ENCODE data around the gene SGMS2.
A peak's percentile ranks its signal among the peaks of the same experiment; 100 is the strongest.
"Not testable (repeated sequence)": the region's sequence is repeated elsewhere in the genome, so short reads cannot be mapped to it uniquely, and the experiment has no call there.

The SGMS2 gene

DNA sequence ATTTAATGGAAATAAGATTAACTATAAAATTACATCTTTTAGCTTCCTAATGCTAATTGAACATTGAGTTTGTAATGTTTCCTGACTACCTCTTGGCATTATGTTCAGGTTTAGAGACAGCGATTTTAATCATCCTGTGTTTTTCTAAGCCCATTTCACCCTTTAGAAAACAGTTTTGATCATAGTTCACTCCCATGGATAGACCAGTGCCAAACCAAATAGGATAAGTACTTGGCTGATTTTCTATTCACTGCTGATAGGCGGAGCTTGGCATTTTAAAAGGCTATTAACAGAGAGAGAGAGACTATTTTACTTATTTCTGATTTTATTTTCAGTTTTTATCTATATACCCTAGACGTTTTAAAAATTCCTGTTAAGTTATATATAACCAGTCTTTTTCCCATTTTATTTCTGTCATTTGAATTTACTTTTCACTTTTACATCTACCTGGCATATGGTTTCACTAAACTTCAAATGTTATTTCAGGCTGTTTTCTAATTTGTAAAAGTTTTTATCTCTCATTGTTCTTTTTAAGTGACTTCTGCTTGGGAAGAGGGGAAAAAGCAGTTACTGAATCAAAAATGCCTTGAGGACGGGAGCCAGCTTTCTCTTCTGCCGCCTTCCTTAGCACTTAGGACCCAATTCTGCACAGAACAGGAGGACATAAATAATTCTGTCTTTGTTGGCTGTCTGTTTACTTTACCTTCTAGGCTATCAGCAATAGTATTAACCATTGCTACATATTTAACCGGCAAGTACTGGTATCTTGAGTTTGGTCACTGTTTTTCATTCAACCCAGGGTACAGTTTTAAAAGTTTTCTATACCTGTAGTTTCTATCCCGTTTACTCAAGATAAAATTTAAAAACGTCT lies 46.4 kb downstream of the SGMS2 start:
- DNase-seq, result no peak

- DNase-seq, result no peak
Observed at GRCh38 chr4:107874024-107874423, 49.3 kb downstream of the SGMS2 start.

DNA sequence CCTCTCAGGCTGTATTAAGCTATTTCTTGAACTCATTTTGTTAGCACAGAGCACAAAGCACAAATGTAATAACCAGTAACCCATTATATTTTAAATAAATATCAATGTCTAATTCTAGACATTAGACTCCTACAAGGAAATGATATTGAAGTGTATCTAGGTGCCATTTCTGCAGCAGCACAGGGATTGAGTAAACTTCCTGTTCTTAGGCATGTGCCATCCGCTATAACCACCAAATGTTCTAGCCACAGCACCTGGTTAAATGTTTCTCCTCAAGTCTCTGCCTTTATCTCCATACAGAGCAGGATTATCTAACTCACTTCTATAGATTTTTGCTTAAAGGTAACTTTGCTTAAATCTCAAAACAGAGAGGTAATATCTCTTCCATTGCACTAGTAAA lies 51.4 kb downstream of the SGMS2 start:
- DNase-seq, result no peak

DNA sequence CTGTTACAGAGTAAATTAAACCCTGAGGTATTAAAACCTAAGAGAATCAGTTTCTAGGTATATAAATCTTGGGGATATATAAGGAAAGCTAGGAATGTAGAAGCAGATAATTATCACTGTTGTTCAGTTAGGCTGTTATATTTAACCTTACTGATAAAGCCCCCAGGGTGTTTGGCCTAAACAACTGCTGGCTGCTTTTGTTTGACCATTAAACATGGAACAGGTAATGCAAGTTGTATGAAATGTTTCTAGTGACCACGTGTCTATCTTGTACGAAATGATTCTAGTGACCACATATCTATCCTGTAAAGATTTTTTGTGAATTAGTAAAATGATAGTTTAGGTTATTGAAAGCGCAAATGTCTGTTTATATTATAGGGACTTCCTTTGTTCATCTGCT lies 52.6 kb downstream of the SGMS2 start:
- no peak for DNase-seq

DNA sequence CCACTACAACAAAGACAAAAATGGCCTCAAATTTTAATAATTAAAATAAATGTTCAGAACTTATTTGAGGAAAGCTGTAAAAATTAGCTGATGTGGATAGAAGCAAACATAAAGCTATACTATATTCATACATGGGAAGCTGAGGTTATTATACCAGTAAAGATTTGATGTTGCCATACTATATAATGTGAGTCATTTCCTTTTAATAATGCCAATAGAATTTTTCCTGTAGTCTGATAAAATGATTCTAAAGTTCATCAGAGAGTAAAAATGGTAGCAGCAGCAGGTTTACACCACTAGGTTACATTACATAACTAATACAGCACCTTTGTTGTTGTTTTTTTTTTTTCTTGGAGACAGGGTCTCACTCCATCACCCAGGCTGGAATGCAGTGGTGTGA lies 61.1 kb downstream of the SGMS2 start:
- DNase-seq, result peak; percentile 17

DNA sequence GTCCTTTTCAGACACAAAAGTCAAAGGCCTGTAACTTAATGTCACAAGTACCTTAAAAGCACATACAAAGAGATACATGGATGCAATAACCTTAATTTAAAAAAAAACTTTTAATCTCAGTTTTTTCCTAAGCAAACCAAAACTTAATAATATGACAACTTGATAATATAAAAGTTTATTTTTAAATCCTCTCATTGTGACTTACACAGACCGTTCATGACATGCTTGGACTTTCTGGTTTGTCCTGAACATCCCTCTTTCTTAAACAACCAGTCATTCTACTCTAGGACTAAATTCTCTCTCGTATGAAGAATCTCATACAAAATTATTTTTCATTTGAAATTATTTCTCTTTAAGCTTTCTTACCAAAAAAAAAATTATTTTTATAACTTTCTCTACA lies 63.5 kb downstream of the SGMS2 start:
- DNase-seq, result peak; percentile 14

- DNase-seq, result no peak
Observed at GRCh38 chr4:107890779-107891178, 66.0 kb downstream of the SGMS2 start.

DNA sequence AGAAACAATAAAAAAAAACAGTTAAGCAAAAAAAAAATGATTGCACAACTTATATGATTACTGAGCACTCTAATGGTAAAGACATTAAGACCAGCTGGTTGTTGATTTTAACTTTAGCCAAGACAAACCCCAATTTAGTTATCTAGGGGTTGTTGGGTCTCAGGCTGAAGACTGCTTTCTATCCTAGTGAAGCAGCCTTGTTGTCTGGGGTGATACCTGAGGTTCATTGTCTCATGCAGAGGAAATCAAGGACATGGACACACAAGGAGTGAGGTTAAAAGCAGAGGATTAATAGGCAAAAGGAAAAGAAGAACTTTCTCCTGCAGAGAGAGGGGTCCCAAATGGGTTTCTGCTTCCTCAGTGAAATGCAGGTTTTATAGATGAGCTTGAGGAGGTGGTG lies 66.6 kb downstream of the SGMS2 start:
- no peak for DNase-seq

DNA sequence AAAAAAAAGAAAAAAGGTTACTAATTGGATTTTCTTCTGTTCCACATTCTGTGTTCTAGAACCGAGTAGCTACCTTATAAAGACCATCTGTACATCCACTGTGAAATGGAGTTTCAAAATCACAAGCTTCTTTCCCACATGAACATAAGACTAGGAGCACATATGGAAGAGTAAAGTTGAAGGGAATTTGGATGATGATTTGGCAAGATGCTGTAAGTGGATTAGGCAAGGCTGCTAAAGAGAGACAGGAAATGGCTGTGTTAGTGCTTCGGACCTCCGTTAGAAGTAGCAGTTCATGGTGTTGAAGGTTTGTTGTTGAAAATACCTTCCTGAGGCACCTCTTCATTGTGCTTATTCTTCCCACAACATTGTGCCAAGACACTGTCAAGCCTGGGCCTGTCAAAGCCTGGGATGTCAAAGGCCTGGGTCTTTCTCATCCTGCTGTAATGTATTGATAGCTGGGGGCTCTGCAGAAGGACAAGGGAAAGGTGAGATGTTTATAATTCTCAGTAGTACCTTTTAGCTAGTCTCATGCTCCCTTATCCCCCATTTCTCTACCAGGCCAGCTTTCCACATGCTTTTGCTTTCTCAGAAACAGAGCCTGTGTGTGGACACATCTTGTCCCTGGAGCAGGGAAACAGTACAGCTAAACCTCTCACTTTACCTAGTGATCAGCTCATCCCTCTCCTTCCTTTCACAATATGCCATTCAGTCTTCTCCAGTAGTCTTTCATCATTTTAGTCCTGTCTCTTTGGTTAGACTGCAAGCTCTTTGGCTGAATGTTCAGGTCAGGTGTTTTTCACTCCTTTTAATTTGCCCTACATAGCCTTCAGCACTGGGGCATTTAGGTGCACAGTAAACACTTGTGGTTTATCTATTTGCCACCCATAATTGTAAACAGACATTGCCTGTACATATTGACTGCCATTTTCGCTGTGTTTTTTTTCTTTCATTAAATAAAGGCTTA lies 68.7 kb downstream of the SGMS2 start:
- no peak for DNase-seq

- DNase-seq, result no peak
Observed at GRCh38 chr4:107894138-107894603, 69.4 kb downstream of the SGMS2 start.

DNA sequence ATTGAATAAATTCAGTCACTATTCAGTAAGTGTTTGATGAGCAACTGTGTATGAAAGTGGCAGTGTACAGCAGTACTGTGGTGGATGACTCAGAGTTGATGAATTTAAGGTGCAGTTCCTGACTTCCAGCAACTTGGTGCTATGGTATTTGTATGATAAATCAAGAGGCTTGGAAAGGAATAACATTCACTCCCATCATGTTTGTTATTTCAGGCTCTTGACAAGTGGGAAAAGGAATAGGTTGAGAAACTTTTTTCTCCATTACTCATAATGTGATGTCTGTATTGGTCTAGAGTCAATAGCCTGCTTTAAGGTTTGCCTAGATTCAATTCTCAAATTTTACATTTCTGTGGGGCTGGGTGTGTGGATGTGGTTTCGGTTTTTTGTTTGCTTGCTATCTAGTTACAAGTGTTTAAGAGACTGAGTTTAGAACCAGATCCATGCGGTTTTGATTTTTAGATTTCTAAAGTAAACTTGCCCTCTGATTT lies 71.5 kb downstream of the SGMS2 start:
- DNase-seq, result peak; percentile 97

DNA sequence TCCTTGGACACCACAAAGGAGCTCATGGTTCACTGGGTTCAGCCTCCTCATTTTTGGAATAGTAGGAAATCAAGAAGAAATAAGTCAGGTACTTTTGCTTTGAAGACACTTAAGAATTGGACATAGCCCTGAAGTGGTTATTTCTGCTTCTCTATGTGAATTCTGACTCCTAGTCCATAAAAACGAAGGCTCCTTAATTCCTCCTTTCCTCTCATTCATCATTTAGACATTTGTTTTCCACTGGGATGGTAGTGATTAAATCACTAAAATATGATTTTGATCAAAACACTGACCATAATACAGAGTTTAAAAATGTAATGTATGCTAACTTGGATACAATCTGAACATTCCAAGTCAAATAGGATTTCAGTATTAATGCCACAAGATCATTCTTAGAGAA lies 71.9 kb downstream of the SGMS2 start:
- DNase-seq, result no peak

GRCh38 chr4:107897823-107898222 lies 73.1 kb downstream of the SGMS2 start:
- DNase-seq, result no peak

GRCh38 chr4:107900067-107900466 lies 75.3 kb downstream of the SGMS2 start:
- no peak for DNase-seq

- no peak for DNase-seq
Observed at GRCh38 chr4:107900508-107900907, 75.8 kb downstream of the SGMS2 start.

DNA sequence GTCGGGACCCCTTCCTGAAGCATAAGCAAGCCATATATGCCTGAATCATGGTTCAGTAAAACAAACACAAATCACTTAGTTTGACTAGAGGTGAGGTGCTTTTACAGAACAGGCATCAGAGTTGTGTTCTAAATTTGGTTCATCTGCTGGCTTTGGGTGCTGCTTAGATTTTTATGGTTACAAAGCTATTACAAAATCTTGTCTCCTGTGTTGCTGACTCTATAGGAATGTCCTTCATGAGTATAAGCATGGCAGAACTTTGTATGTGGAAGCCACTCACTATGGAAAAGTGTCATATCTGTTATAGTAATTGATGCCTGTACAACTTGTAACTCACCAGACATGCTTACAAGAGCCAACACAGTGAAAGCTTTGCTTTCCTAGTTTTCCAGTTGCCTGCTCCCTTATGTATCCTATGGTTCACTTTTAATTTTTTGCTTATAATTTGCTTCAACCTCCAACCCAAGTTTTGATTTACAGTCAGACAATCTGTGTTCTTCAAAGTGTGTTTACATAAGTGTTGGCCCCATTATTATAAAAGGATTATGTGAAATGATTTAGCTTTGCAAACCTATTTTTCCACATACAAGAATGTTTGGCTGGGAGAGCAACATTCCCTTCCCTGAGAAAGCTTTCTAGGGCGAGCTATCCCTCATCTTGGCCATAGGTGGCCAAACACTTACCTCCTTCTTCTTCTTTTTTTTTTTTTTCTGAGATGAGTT lies 76.6 kb downstream of the SGMS2 start:
- no peak for DNase-seq

DNA sequence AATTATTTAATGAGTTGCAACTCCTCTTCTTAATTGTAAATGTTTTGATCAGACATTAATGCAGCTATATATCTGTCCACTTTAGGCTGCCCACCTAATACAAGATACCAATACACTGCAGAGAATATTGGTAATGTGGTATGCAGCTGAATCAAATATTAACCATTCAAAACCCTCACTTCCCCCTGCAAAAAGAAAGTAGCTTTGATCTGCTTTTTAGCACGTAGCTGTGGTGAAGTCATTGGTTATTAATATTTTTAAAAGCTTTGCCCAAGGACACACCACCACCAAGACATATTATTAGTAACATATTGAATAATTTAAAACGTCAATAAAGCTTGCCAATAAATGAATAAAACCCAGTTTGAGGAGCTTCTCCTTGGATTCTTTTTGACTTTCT lies 78.0 kb downstream of the SGMS2 start:
- no peak for DNase-seq

GRCh38 chr4:107905082-107905481 lies 80.3 kb downstream of the SGMS2 start:
- not testable (repeated sequence) for DNase-seq

GRCh38 chr4:107906458-107907100 lies 81.8 kb downstream of the SGMS2 start:
- no peak for DNase-seq

- no peak for DNase-seq
Observed at GRCh38 chr4:107908377-107908776, 83.6 kb downstream of the SGMS2 start.

- DNase-seq, result no peak
Observed at GRCh38 chr4:107913283-107913899, 88.7 kb downstream of the SGMS2 start.

DNA sequence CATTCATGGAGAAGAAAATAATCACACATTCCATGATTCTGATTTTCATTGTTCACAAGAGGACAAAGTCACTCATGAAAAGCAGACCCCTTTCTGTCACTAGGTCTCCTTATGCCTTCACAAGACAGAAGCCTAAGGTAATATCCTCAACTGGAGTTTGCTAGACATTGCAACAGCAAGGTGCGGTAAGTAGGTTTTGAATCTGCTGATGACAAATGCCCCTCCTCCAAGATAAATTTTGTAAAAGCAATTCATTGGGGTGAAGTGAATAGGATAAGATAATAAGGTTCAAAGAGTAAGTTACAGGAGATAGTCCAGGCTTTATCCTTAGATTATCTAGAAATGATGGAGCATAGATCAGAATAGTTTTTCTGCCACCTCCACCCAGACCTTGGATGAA lies 90.5 kb downstream of the SGMS2 start:
- DNase-seq, result no peak
